HTERT RPE-1 (cell line): ENCODE data around the gene LMNA.
"Not testable (repeated sequence)": the region's sequence is repeated elsewhere in the genome, so short reads cannot be mapped to it uniquely, and the experiment has no call there.

Experiments
- in situ Hi-C: fragments of 300-500 bp; cut with MboI; formaldehyde crosslinking; loops from 4 replicates; pipeline ENCODE4 v1.14.3; 2020; ENCODE audit warnings: low sequenced_read_pairs

Gene LMNA

GRCh38 chr1:156114101-156114918 is at the start of gene LMNA:
LMNA (plus strand) TSS chr1:156114711; CDS start chr1:156114919, 208 bp downstream.
- in situ Hi-C loops, result no loop called here

GRCh38 chr1:156065212-156065611 is 49.3 kb upstream of the LMNA start:
- in situ Hi-C loops, result no loop called here

GRCh38 chr1:156065871-156066270 is 48.6 kb upstream of the LMNA start:
- in situ Hi-C loops, result no loop called here

- in situ Hi-C loops, result no loop called here
Measured at GRCh38 chr1:156067262-156067661, 47.2 kb upstream of the LMNA start.

GRCh38 chr1:156069490-156070455 is 44.7 kb upstream of the LMNA start:
- in situ Hi-C loops, result no loop called here

- in situ Hi-C loops, result no loop called here
Measured at GRCh38 chr1:156070548-156070947, 44.0 kb upstream of the LMNA start.

GRCh38 chr1:156071332-156071816 is 43.1 kb upstream of the LMNA start:
- in situ Hi-C loops, result not testable (repeated sequence)

- in situ Hi-C loops, result no loop called here
Measured at GRCh38 chr1:156072251-156072650, 42.3 kb upstream of the LMNA start.

GRCh38 chr1:156073110-156073687 is 41.3 kb upstream of the LMNA start:
- in situ Hi-C loops, result no loop called here

- in situ Hi-C loops, result no loop called here
Measured at GRCh38 chr1:156073740-156074139, 40.8 kb upstream of the LMNA start.

GRCh38 chr1:156074661-156075060 is 39.9 kb upstream of the LMNA start:
- in situ Hi-C loops, result no loop called here

GRCh38 chr1:156075162-156075561 is 39.3 kb upstream of the LMNA start:
- in situ Hi-C loops, result no loop called here

GRCh38 chr1:156075775-156076204 is 38.7 kb upstream of the LMNA start:
- in situ Hi-C loops, result no loop called here

GRCh38 chr1:156076609-156077429 is 37.7 kb upstream of the LMNA start:
- in situ Hi-C loops, result no loop called here

GRCh38 chr1:156077430-156077760 is 37.1 kb upstream of the LMNA start:
- in situ Hi-C loops, result no loop called here

GRCh38 chr1:156078728-156079127 is 35.8 kb upstream of the LMNA start:
- in situ Hi-C loops, result no loop called here

GRCh38 chr1:156079762-156080161 is 34.7 kb upstream of the LMNA start:
- in situ Hi-C loops, result no loop called here

- in situ Hi-C loops, result no loop called here
Measured at GRCh38 chr1:156080241-156080862, 34.2 kb upstream of the LMNA start.

- in situ Hi-C loops, result no loop called here
Measured at GRCh38 chr1:156080863-156081179, 33.7 kb upstream of the LMNA start.
